B cell (primary cell): ENCODE results near the gene FAM43A. TPM values are rescaled to one million over a fixed set of nuclear protein-coding genes. Genes with fewer than 3 reads are reported as not detected.
A peak's percentile ranks its signal among the peaks of the same experiment; 100 is the strongest.

Source experiments
- ATAC-seq: fragments of 200-7000 bp; cut with Tn5 transposase; one replicate; pipeline ENCODE4 v1.10.0; 2021; ENCODE audit warnings: low read depth, mild to moderate bottlenecking, moderate number of reproducible peaks, moderate library complexity
- CTCF ChIA-PET: fragments of 350-600 bp; sonication (Branson Sonifier 250); formaldehyde crosslinking; loops from one replicate; lab custom pipeline; 2021; ENCODE audit warnings: antibody characterized with exemption, inconsistent platforms; lab: Charles Lee
- POLR2A ChIA-PET: fragments of 350-600 bp; sonication (Branson Sonifier 250); formaldehyde crosslinking; loops from one replicate; lab custom pipeline; 2021; ENCODE audit warnings: antibody characterized with exemption; lab: Charles Lee
- DNase-seq: peaks from one replicate; pipeline ENCODE4 v3.0.0; 2013
- H2AFZ ChIP-seq: 2 replicates; pipeline ENCODE4 v1.6.1; 2012; ENCODE audit warnings: mild to moderate bottlenecking, low read depth, low read length; ENCODE audit not compliant: insufficient read depth, poor library complexity, severe bottlenecking
- H3K27ac ChIP-seq, 2 donors: 1 replicate in 1 of 2; 2 replicates in 1 of 2; pipeline ENCODE4 v1.5.1; 2012 to 2013; ENCODE audit warnings: low read length in 2 of 2, mild to moderate bottlenecking in 2 of 2, moderate library complexity in 1 of 2
- H3K27me3 ChIP-seq, 4 experiments: fragments of 200-600 bp in 1 of 4; sonication (generic) in 1 of 4; replicated peaks in 1 of 4; 1 replicate in 2 of 4; 2 replicates in 2 of 4; pipeline versions ENCODE4 v1.6.1 to v1.7.0; 2013 to 2016; ENCODE audit warnings: low read length in 3 of 4, mild to moderate bottlenecking in 2 of 4, mixed read lengths in 1 of 4, moderate library complexity in 1 of 4; ENCODE audit not compliant: insufficient read depth in 4 of 4, control insufficient read depth in 3 of 4; ENCODE audit errors: control extremely low read depth in 1 of 4
- H3K36me3 ChIP-seq, 2 experiments: replicated peaks in 1 of 2; 1 replicate in 1 of 2; 2 replicates in 1 of 2; pipeline versions ENCODE4 v1.6.1 to v1.7.1; 2013; ENCODE audit warnings: low read length in 1 of 2; ENCODE audit not compliant: insufficient read depth in 2 of 2, control insufficient read depth in 1 of 2; ENCODE audit errors: control extremely low read depth in 1 of 2, extremely low read depth in 1 of 2
- H3K4me1 ChIP-seq, 2 donors: fragments of 200-600 bp in 1 of 2; sonication (generic) in 1 of 2; 1 replicate in 1 of 2; 2 replicates in 1 of 2; pipeline versions ENCODE4 v1.5.1 to v1.6.1; 2013 to 2017; ENCODE audit warnings: low read length in 2 of 2; ENCODE audit not compliant: control insufficient read depth in 2 of 2, insufficient read depth in 2 of 2
- H3K4me2 ChIP-seq: replicated peaks from 2 replicates; pipeline ENCODE3; 2012; ENCODE audit warnings: mild to moderate bottlenecking, low read depth, low read length; ENCODE audit not compliant: poor library complexity, severe bottlenecking
- H3K4me3 ChIP-seq, 5 experiments: fragments of 200-600 bp in 1 of 5; sonication (generic) in 1 of 5; 1 replicate in 3 of 5; 2 replicates in 2 of 5; pipeline versions ENCODE4 v1.5.1 to v1.7.0; 2011 to 2016; ENCODE audit warnings: low read length in 4 of 5, mild to moderate bottlenecking in 4 of 5, low read depth in 2 of 5, control low read depth in 1 of 5, moderate library complexity in 1 of 5; ENCODE audit not compliant: insufficient read depth in 1 of 5; ENCODE audit errors: control extremely low read depth in 1 of 5, extremely low read depth in 1 of 5
- H3K79me2 ChIP-seq: fragments of 200-600 bp; sonication (generic); one replicate; pipeline ENCODE4 v1.6.0; 2016; ENCODE audit warnings: low read length; ENCODE audit not compliant: control insufficient read depth, insufficient read depth
- H3K9ac ChIP-seq: fragments of 200-600 bp; sonication (generic); 2 replicates; pipeline ENCODE4 v1.6.1; 2017; ENCODE audit warnings: mild to moderate bottlenecking, low read length, moderate library complexity
- H3K9me3 ChIP-seq, 3 donors: one replicate each; pipeline versions ENCODE4 v1.6.1 to v1.7.1; 2013; ENCODE audit warnings: low read length in 2 of 3; ENCODE audit not compliant: control insufficient read depth in 2 of 3, insufficient read depth in 1 of 3; ENCODE audit errors: control extremely low read depth in 1 of 3
- H4K20me1 ChIP-seq: 2 replicates; pipeline ENCODE4 v1.6.0; 2012; ENCODE audit warnings: mild to moderate bottlenecking, low read length; ENCODE audit not compliant: insufficient read depth, control insufficient read depth, poor library complexity, severe bottlenecking
- H3K27ac Mint-ChIP-seq: one replicate; pipeline ENCODE4 v1.8.0; 2021; ENCODE audit warnings: mixed read lengths
- H3K27me3 Mint-ChIP-seq: one replicate; pipeline ENCODE4 v1.8.0; 2021; ENCODE audit warnings: mixed read lengths
- H3K4me1 Mint-ChIP-seq: one replicate; pipeline ENCODE4 v1.8.0; 2021; ENCODE audit warnings: mixed read lengths
- H3K4me3 Mint-ChIP-seq: one replicate; pipeline ENCODE4 v1.8.0; 2021; ENCODE audit warnings: mixed read lengths
- H3K9me3 Mint-ChIP-seq: one replicate; pipeline ENCODE4 v1.8.0; 2022; ENCODE audit warnings: mixed read lengths; ENCODE audit not compliant: insufficient read depth
- EZH2 ChIP-seq: IDR thresholded peaks from 2 replicates; pipeline ENCODE4 v1.6.1; 2012; ENCODE audit warnings: borderline replicate concordance, low read depth, mild to moderate bottlenecking, moderate library complexity, low read length; ENCODE audit not compliant: insufficient read depth, poor library complexity, severe bottlenecking
- WGBS: methylation state at CpG from one replicate; pipeline ENCODE4 v1.1.5; 2013; ENCODE audit warnings: missing lambda C conversion rate; ENCODE audit not compliant: insufficient coverage; 5-methylcytosine and 5-hydroxymethylcytosine counted together
- intact Hi-C: fragments of 100-400 bp; cut with micrococcal nuclease; formaldehyde crosslinking; loops from one replicate; pipeline ENCODE4 v1.10.0; 2022
- polyA plus RNA-seq: library from polyadenylated mRNA; depleted of rRNA; stranded (reverse); fragments of >200 nt; gene quantifications from 2 replicates; pipeline ENCODE4 v1.2.3, GENCODE V29; 2012
- total RNA-seq, 2 donors: library from RNA; stranded (reverse); fragments of 120-200 nt in 1 of 2; gene quantifications; 1 replicate in 1 of 2; 2 replicates in 1 of 2; pipeline versions ENCODE4 v1.2.3 to v1.2.4, GENCODE V29; 2013 to 2022
- TF ChIP-seq, protein P1 (sequence below): fragments of 200-600 bp; IDR thresholded peaks from one replicate; pipeline ENCODE4 v1.8.0; 2022; ENCODE audit warnings: antibody characterized with exemption, mild to moderate bottlenecking

FAM43A gene
- total and polyA plus RNA-seq, 2 donors (not counting 1 experiment from before 2014, with no cell fraction given): 17.1 to 78.6 TPM

- H3K79me2 ChIP-seq: peaks cover 43% of the 10 kb centered on the region
Measured at GRCh38 chr3:194671511-194671899, 14.2 kb upstream of the FAM43A start.

More at GRCh38 chr3:194671511-194671899, 14.2 kb upstream of the FAM43A start:
- H2AFZ ChIP-seq: peak overlapping the region; percentile 81
- no peaks in the 10 kb centered on the region for H3K9me3 ChIP-seq
- H3K27ac Mint-ChIP-seq: peak overlapping the region; percentile 99
- ChIA-PET CTCF (interaction anchor here (1.0 to 10.9 kb wide), 25 partner anchors 9 to 871 kb away, joined by 3 to 231 read pairs (median 5); partner anchors contain the start of genes FAM43A, TMEM44 and XXYLT1), POLR2A (interaction anchor here (0.8 to 2.4 kb wide), 11 partner anchors 11 to 589 kb away, joined by 3 to 27 read pairs (median 4); partner anchors contain the start of gene TMEM44)
- peak overlapping the region; percentile 76 for H3K4me2 ChIP-seq
- peak overlapping the region; percentile 92 to 96 for H3K27ac ChIP-seq
- H3K9me3 Mint-ChIP-seq: no peaks in the 10 kb centered on the region
- H3K4me3 ChIP-seq: peak overlapping the region; percentile 67 to 99 (median 85)
- no peaks in the 10 kb centered on the region for H3K27me3 ChIP-seq
- no peak for DNase-seq
- peaks cover 6% of the 10 kb centered on the region for H3K27me3 Mint-ChIP-seq
- peaks cover 0 to 8% of the 10 kb centered on the region in 2 experiments for H3K36me3 ChIP-seq
- peaks cover 25% of the 10 kb centered on the region for H3K4me1 Mint-ChIP-seq
- H4K20me1 ChIP-seq: peaks cover 32% of the 10 kb centered on the region
- peak overlapping the region; percentile 71 for H3K9ac ChIP-seq
- TF ChIP-seq, protein P1, sequence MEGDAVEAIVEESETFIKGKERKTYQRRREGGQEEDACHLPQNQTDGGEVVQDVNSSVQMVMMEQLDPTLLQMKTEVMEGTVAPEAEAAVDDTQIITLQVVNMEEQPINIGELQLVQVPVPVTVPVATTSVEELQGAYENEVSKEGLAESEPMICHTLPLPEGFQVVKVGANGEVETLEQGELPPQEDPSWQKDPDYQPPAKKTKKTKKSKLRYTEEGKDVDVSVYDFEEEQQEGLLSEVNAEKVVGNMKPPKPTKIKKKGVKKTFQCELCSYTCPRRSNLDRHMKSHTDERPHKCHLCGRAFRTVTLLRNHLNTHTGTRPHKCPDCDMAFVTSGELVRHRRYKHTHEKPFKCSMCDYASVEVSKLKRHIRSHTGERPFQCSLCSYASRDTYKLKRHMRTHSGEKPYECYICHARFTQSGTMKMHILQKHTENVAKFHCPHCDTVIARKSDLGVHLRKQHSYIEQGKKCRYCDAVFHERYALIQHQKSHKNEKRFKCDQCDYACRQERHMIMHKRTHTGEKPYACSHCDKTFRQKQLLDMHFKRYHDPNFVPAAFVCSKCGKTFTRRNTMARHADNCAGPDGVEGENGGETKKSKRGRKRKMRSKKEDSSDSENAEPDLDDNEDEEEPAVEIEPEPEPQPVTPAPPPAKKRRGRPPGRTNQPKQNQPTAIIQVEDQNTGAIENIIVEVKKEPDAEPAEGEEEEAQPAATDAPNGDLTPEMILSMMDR: peak; percentile 92
- TF ChIP-seq EZH2: no peak
- no peak for ATAC-seq
- peaks cover 13 to 15% of the 10 kb centered on the region in 2 donors for H3K4me1 ChIP-seq
- 0% methylated on average over 4 of the region's 5 CpGs for WGBS
- H3K4me3 Mint-ChIP-seq: peak overlapping the region; percentile 99
- intact Hi-C loops: loop anchor here (5.0 kb wide), 3 partner anchors 184 to 871 kb away; partner anchors contain the start of genes ATP13A3 and PPP1R2
